ENCODE results near the gene ANAPC16.

DNA sequence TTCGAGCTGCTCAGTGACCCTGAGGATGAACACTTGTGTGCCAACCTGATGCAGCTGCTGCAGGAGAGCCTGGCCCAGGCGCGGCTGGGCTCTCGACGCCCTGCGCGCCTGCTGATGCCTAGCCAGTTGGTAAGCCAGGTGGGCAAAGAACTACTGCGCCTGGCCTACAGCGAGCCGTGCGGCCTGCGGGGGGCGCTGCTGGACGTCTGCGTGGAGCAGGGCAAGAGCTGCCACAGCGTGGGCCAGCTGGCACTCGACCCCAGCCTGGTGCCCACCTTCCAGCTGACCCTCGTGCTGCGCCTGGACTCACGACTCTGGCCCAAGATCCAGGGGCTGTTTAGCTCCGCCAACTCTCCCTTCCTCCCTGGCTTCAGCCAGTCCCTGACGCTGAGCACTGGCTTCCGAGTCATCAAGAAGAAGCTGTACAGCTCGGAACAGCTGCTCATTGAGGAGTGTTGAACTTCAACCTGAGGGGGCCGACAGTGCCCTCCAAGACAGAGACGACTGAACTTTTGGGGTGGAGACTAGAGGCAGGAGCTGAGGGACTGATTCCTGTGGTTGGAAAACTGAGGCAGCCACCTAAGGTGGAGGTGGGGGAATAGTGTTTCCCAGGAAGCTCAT, 59.0 kb downstream of the ANAPC16 start:
- TF ChIP-seq, protein P1, sequence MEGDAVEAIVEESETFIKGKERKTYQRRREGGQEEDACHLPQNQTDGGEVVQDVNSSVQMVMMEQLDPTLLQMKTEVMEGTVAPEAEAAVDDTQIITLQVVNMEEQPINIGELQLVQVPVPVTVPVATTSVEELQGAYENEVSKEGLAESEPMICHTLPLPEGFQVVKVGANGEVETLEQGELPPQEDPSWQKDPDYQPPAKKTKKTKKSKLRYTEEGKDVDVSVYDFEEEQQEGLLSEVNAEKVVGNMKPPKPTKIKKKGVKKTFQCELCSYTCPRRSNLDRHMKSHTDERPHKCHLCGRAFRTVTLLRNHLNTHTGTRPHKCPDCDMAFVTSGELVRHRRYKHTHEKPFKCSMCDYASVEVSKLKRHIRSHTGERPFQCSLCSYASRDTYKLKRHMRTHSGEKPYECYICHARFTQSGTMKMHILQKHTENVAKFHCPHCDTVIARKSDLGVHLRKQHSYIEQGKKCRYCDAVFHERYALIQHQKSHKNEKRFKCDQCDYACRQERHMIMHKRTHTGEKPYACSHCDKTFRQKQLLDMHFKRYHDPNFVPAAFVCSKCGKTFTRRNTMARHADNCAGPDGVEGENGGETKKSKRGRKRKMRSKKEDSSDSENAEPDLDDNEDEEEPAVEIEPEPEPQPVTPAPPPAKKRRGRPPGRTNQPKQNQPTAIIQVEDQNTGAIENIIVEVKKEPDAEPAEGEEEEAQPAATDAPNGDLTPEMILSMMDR (IDR thresholded peaks at IDR 0.05): peak; percentile 70
- no peak for TF ChIP-seq EZH2 (IDR thresholded peaks at IDR 0.05; ENCODE audit: borderline replicate concordance, insufficient read depth, low read depth, low read length, poor library complexity, severe bottlenecking)

Data from B cell (primary cell).